TTC549 (cell line): Measurements from ENCODE around the gene HSPA1B.
"Not testable (repeated sequence)": the region's sequence is repeated elsewhere in the genome, so short reads cannot be mapped to it uniquely, and the experiment has no call there.

Experiments
- FAIRE-seq: peaks from 2 replicates; lab custom pipeline; 2012; peaks lifted over from hg19 to GRCh38; lab: Jason Lieb, UNC

HSPA1B gene

GRCh38 chr6:31827286-31828079 lies at the start of gene HSPA1B:
TSS of gene HSPA1B (plus strand) at chr6:31827738. CDS start at chr6:31827951, 213 bp downstream.
- FAIRE-seq, result peak; percentile 89

GRCh38 chr6:31778193-31778592 lies 49.3 kb upstream of the HSPA1B start:
- FAIRE-seq, result no peak

- FAIRE-seq, result no peak
These were observed 48.3 kb upstream of the HSPA1B start for GRCh38 chr6:31778999-31779885.

GRCh38 chr6:31779908-31780307 lies 47.6 kb upstream of the HSPA1B start:
- no peak for FAIRE-seq

GRCh38 chr6:31780507-31781243 lies 46.9 kb upstream of the HSPA1B start:
- FAIRE-seq, result no peak

- no peak for FAIRE-seq
These were observed 46.1 kb upstream of the HSPA1B start for GRCh38 chr6:31781244-31782125.

GRCh38 chr6:31782126-31782855 lies 45.2 kb upstream of the HSPA1B start:
- FAIRE-seq, result no peak

- FAIRE-seq, result no peak
These were observed 43.2 kb upstream of the HSPA1B start for GRCh38 chr6:31784098-31784925.

GRCh38 chr6:31785475-31785874 lies 42.1 kb upstream of the HSPA1B start:
- no peak for FAIRE-seq

- FAIRE-seq, result no peak
These were observed 36.0 kb upstream of the HSPA1B start for GRCh38 chr6:31791324-31792089.

GRCh38 chr6:31792090-31792374 lies 35.5 kb upstream of the HSPA1B start:
- FAIRE-seq, result no peak

GRCh38 chr6:31792761-31793171 lies 34.8 kb upstream of the HSPA1B start:
- no peak for FAIRE-seq

GRCh38 chr6:31793927-31794245 lies 33.7 kb upstream of the HSPA1B start:
- not testable (repeated sequence) for FAIRE-seq

- no peak for FAIRE-seq
These were observed 33.2 kb upstream of the HSPA1B start for GRCh38 chr6:31794294-31794865.

GRCh38 chr6:31794866-31795615 lies 32.5 kb upstream of the HSPA1B start:
- FAIRE-seq, result no peak

- FAIRE-seq, result no peak
These were observed 31.8 kb upstream of the HSPA1B start, which contains the start of gene VARS1 for GRCh38 chr6:31795616-31796298. TSS of gene VARS1 (minus strand) at chr6:31795752. CDS start at chr6:31795217, 535 bp downstream.

GRCh38 chr6:31796993-31797385 lies 30.5 kb upstream of the HSPA1B start:
- FAIRE-seq, result no peak

- no peak for FAIRE-seq
These were observed 29.9 kb upstream of the HSPA1B start for GRCh38 chr6:31797588-31797987.
